WTC11 (cell line): Measurements from ENCODE around the gene TMPRSS11D. TPM values are rescaled to one million over a fixed set of nuclear protein-coding genes. Genes with fewer than 3 reads are reported as not detected.

ENCODE experiments used
- ATAC-seq: fragments of 200-7000 bp; cut with Tn5 transposase; 2 replicates; pipeline ENCODE4 v1.10.0; 2021; ENCODE audit warnings: mild to moderate bottlenecking, moderate library complexity
- CTCF ChIA-PET: fragments of 300-600 bp; sonication (Branson Sonifier 250); formaldehyde crosslinking; loops from one replicate; lab custom pipeline; 2021; ENCODE audit warnings: antibody characterized with exemption; lab: Charles Lee
- POLR2A ChIA-PET: fragments of 350-600 bp; sonication (Branson Sonifier 250); formaldehyde crosslinking; loops from one replicate; lab custom pipeline; 2021; ENCODE audit warnings: antibody characterized with exemption; lab: Charles Lee
- DNase-seq: peaks from one replicate; pipeline ENCODE4 v3.0.0; 2021; ENCODE audit warnings: low spot score
- H3K27ac Mint-ChIP-seq: 2 replicates; pipeline ENCODE4 v1.8.0; 2021; ENCODE audit warnings: mixed read lengths
- H3K27me3 Mint-ChIP-seq: 2 replicates; pipeline ENCODE4 v1.8.0; 2021; ENCODE audit warnings: low read depth, mild to moderate bottlenecking, moderate library complexity, mixed read lengths
- H3K36me3 Mint-ChIP-seq: 2 replicates; pipeline ENCODE4 v1.8.0; 2021; ENCODE audit warnings: mixed read lengths
- H3K4me1 Mint-ChIP-seq: 2 replicates; pipeline ENCODE4 v1.8.0; 2022; ENCODE audit warnings: mixed read lengths
- H3K4me3 Mint-ChIP-seq: 2 replicates; pipeline ENCODE4 v1.8.0; 2021; ENCODE audit warnings: mild to moderate bottlenecking, moderate library complexity, mixed read lengths
- H3K9me3 Mint-ChIP-seq: 2 replicates; pipeline ENCODE4 v1.8.0; 2021; ENCODE audit warnings: mixed read lengths
- ATF1 ChIP-seq: sonication (generic); formaldehyde crosslinking; IDR thresholded peaks from 2 replicates; pipeline ENCODE4 v1.8.1; 2023; ENCODE audit warnings: mild to moderate bottlenecking, moderate library complexity, missing genetic modification reagents
- CREM ChIP-seq: sonication (generic); formaldehyde crosslinking; IDR thresholded peaks from 2 replicates; pipeline ENCODE4 v1.8.1; 2022; ENCODE audit warnings: mild to moderate bottlenecking, missing genetic modification reagents, moderate library complexity
- E2F5 ChIP-seq: sonication (generic); formaldehyde crosslinking; IDR thresholded peaks from 2 replicates; pipeline ENCODE4 v1.8.1; 2022; ENCODE audit warnings: mild to moderate bottlenecking, moderate library complexity, missing genetic modification reagents
- EMX1 ChIP-seq: fragments of 250-450 bp; sonication (Bioruptor Pico); IDR thresholded peaks from 2 replicates; pipeline ENCODE4 v1.8.0; 2021; ENCODE audit warnings: mild to moderate bottlenecking
- ESRRA ChIP-seq: sonication (generic); formaldehyde crosslinking; IDR thresholded peaks from 2 replicates; pipeline ENCODE4 v1.8.1; 2022; ENCODE audit warnings: mild to moderate bottlenecking, missing genetic modification reagents, borderline replicate concordance
- FOXK1 ChIP-seq: sonication (generic); formaldehyde crosslinking; IDR thresholded peaks from 2 replicates; pipeline ENCODE4 v1.8.0; 2022; ENCODE audit warnings: mild to moderate bottlenecking, moderate library complexity, missing genetic modification reagents
- FOXP1 ChIP-seq: sonication (generic); formaldehyde crosslinking; IDR thresholded peaks from 2 replicates; pipeline ENCODE4 v1.8.0; 2022; ENCODE audit warnings: missing genetic modification reagents, mild to moderate bottlenecking, moderate library complexity, borderline replicate concordance
- FOXP4 ChIP-seq: sonication (generic); formaldehyde crosslinking; IDR thresholded peaks from 2 replicates; pipeline ENCODE4 v1.8.0; 2022; ENCODE audit warnings: mild to moderate bottlenecking, missing genetic modification reagents
- HMGA2 ChIP-seq: fragments of 250-450 bp; sonication (Bioruptor Pico); IDR thresholded peaks from 2 replicates; pipeline ENCODE4 v1.4.0; 2021; ENCODE audit warnings: mild to moderate bottlenecking, moderate library complexity
- IRF2 ChIP-seq: sonication (generic); formaldehyde crosslinking; IDR thresholded peaks from 2 replicates; pipeline ENCODE4 v1.8.0; 2022; ENCODE audit warnings: low read depth, missing genetic modification reagents, borderline replicate concordance
- JUN ChIP-seq: sonication (generic); formaldehyde crosslinking; IDR thresholded peaks from 2 replicates; pipeline ENCODE4 v1.8.0; 2023; ENCODE audit warnings: mild to moderate bottlenecking, missing genetic modification reagents
- MLX ChIP-seq: sonication (generic); formaldehyde crosslinking; IDR thresholded peaks from 2 replicates; pipeline ENCODE4 v1.8.1; 2023; ENCODE audit warnings: mild to moderate bottlenecking, missing genetic modification reagents, moderate library complexity
- NFATC4 ChIP-seq: fragments of 250-450 bp; sonication (Bioruptor Pico); IDR thresholded peaks from 2 replicates; pipeline ENCODE4 v1.9.0; 2021; ENCODE audit warnings: mild to moderate bottlenecking
- NFE2L1 ChIP-seq: sonication (generic); formaldehyde crosslinking; IDR thresholded peaks from 2 replicates; pipeline ENCODE4 v1.8.1; 2023; ENCODE audit warnings: missing genetic modification reagents
- SMAD4 ChIP-seq: sonication (generic); formaldehyde crosslinking; IDR thresholded peaks from 2 replicates; pipeline ENCODE4 v1.8.0; 2022; ENCODE audit warnings: mild to moderate bottlenecking, missing genetic modification reagents
- TP53 ChIP-seq: sonication (generic); formaldehyde crosslinking; IDR thresholded peaks from 2 replicates; pipeline ENCODE4 v1.8.1; 2023; ENCODE audit warnings: mild to moderate bottlenecking, missing genetic modification reagents
- ZMAT4 ChIP-seq: fragments of 250-450 bp; sonication (Bioruptor Pico); IDR thresholded peaks from 2 replicates; pipeline ENCODE4 v1.9.0; 2021; ENCODE audit warnings: mild to moderate bottlenecking
- ZNF232 ChIP-seq: sonication (generic); formaldehyde crosslinking; IDR thresholded peaks from 2 replicates; pipeline ENCODE4 v1.8.0; 2022; ENCODE audit warnings: mild to moderate bottlenecking, missing genetic modification reagents
- ZNF263 ChIP-seq: sonication (generic); formaldehyde crosslinking; IDR thresholded peaks from 2 replicates; pipeline ENCODE4 v1.8.1; 2022; ENCODE audit warnings: low read depth, mild to moderate bottlenecking, moderate library complexity, missing genetic modification reagents
- ZNF281 ChIP-seq: sonication (generic); formaldehyde crosslinking; IDR thresholded peaks from 2 replicates; pipeline ENCODE4 v1.8.0; 2023; ENCODE audit warnings: mild to moderate bottlenecking, missing genetic modification reagents
- ZNF317 ChIP-seq: sonication (generic); formaldehyde crosslinking; IDR thresholded peaks from 2 replicates; pipeline ENCODE4 v1.8.1; 2023; ENCODE audit warnings: low read depth, mild to moderate bottlenecking, moderate library complexity, missing genetic modification reagents, borderline replicate concordance
- ZSCAN18 ChIP-seq: fragments of 250-450 bp; sonication (Bioruptor Pico); IDR thresholded peaks from 2 replicates; pipeline ENCODE4 v2.1.2; 2022; ENCODE audit warnings: mild to moderate bottlenecking, moderate library complexity
- total RNA-seq: library from RNA; stranded (reverse); gene quantifications from 3 replicates; pipeline ENCODE4 v1.2.3, GENCODE V29; 2021
- TF ChIP-seq, protein P1 (sequence below): sonication (generic); formaldehyde crosslinking; IDR thresholded peaks from 2 replicates; pipeline ENCODE4 v1.8.0; 2022; ENCODE audit warnings: mild to moderate bottlenecking, missing genetic modification reagents
- TF ChIP-seq, protein P2 (sequence below): fragments of 250-450 bp; sonication (Bioruptor Pico); IDR thresholded peaks from 2 replicates; pipeline ENCODE4 v1.9.0; 2021; ENCODE audit warnings: mild to moderate bottlenecking

TMPRSS11D gene
- total RNA-seq, 1 experiment from 2014 or later, result not detected

- Mint-ChIP-seq H3K36me3 (no peaks in the 10 kb centered on the region), H3K4me1 (0 out of 2 replicates have a peak, but pooled peaks cover 2% of the 10 kb centered on the region), H3K4me3 (no peak overlapping the region), H3K27ac (no peak overlapping the region), H3K9me3 (no peaks in the 10 kb centered on the region), H3K27me3 (no peaks in the 10 kb centered on the region)
- ChIA-PET CTCF (interaction anchor here (0.8 to 1.3 kb wide), 2 partner anchors 23 to 169 kb away, joined by 3 to 6 read pairs; no protein-coding TSS in a partner anchor), POLR2A (no interaction called here)
- ATAC-seq (no peak), DNase-seq (no peak)
- no peak for TF ChIP-seq FOXP1 (CRISPR knock-in tag)
- no peak for TF ChIP-seq EMX1 (CRISPR knock-in tag)
- TF ChIP-seq HMGA2 (CRISPR knock-in tag), result no peak
- TF ChIP-seq CREM (CRISPR knock-in tag), result no peak
- TF ChIP-seq ZNF281 (CRISPR knock-in tag), result no peak
- no peak for TF ChIP-seq TP53 (CRISPR knock-in tag)
- no peak for TF ChIP-seq ATF1
- TF ChIP-seq, protein P1, sequence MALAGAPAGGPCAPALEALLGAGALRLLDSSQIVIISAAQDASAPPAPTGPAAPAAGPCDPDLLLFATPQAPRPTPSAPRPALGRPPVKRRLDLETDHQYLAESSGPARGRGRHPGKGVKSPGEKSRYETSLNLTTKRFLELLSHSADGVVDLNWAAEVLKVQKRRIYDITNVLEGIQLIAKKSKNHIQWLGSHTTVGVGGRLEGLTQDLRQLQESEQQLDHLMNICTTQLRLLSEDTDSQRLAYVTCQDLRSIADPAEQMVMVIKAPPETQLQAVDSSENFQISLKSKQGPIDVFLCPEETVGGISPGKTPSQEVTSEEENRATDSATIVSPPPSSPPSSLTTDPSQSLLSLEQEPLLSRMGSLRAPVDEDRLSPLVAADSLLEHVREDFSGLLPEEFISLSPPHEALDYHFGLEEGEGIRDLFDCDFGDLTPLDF (CRISPR knock-in tag), result no peak
- no peak for TF ChIP-seq FOXP4
- TF ChIP-seq NFE2L1 (CRISPR knock-in tag), result no peak
Measured at GRCh38 chr4:67915400-67915966, 31.7 kb upstream of the TMPRSS11D start.

DNA sequence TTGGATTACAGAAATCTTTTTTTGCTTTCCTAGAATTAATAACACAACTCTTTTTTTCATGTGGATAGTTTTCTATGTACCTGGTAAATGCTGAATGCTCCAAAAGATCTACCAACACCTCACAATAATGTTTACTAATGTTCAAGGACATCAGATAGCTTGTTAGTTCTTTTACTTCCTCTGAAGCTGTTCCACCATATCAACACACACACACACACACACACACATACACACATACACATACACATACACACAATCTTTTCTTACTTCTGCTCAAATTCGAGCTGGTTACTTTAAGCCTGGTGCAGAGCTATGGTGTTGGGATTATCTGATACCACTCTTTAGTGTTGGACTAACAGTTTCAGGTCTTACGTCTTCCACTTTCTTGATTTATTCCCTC lies 28.3 kb upstream of the TMPRSS11D start:
- no peak for DNase-seq
- ChIA-PET CTCF (interaction anchor here (1.0 to 2.8 kb wide), 3 partner anchors 9 to 165 kb away, joined by 4 to 17 read pairs (median 11); no protein-coding TSS in a partner anchor), POLR2A (no interaction called here)
- no peaks in the 10 kb centered on the region for H3K4me1 Mint-ChIP-seq
- no peaks in the 10 kb centered on the region for H3K9me3 Mint-ChIP-seq
- no peak for ATAC-seq
- no peak overlapping the region for H3K4me3 Mint-ChIP-seq
- no peak overlapping the region for H3K27ac Mint-ChIP-seq
- H3K27me3 Mint-ChIP-seq, result no peaks in the 10 kb centered on the region
- no peaks in the 10 kb centered on the region for H3K36me3 Mint-ChIP-seq
- no peak for TF ChIP-seq IRF2 (CRISPR knock-in tag)
- TF ChIP-seq ZMAT4 (CRISPR knock-in tag), result no peak
- no peak for TF ChIP-seq CREM (CRISPR knock-in tag)
- no peak for TF ChIP-seq ZNF232
- TF ChIP-seq FOXK1 (CRISPR knock-in tag), result no peak
- no peak for TF ChIP-seq NFATC4 (CRISPR knock-in tag)
- TF ChIP-seq ESRRA (CRISPR knock-in tag), result no peak
- no peak for TF ChIP-seq ZNF317 (CRISPR knock-in tag)
- TF ChIP-seq E2F5 (CRISPR knock-in tag), result no peak
- no peak for TF ChIP-seq ZSCAN18
- no peak for TF ChIP-seq ZNF263
- TF ChIP-seq MLX (CRISPR knock-in tag), result no peak
- TF ChIP-seq JUN (CRISPR knock-in tag), result no peak
- TF ChIP-seq HMGA2 (CRISPR knock-in tag), result no peak
- TF ChIP-seq, protein P2, sequence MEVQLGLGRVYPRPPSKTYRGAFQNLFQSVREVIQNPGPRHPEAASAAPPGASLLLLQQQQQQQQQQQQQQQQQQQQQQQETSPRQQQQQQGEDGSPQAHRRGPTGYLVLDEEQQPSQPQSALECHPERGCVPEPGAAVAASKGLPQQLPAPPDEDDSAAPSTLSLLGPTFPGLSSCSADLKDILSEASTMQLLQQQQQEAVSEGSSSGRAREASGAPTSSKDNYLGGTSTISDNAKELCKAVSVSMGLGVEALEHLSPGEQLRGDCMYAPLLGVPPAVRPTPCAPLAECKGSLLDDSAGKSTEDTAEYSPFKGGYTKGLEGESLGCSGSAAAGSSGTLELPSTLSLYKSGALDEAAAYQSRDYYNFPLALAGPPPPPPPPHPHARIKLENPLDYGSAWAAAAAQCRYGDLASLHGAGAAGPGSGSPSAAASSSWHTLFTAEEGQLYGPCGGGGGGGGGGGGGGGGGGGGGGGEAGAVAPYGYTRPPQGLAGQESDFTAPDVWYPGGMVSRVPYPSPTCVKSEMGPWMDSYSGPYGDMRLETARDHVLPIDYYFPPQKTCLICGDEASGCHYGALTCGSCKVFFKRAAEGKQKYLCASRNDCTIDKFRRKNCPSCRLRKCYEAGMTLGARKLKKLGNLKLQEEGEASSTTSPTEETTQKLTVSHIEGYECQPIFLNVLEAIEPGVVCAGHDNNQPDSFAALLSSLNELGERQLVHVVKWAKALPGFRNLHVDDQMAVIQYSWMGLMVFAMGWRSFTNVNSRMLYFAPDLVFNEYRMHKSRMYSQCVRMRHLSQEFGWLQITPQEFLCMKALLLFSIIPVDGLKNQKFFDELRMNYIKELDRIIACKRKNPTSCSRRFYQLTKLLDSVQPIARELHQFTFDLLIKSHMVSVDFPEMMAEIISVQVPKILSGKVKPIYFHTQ (CRISPR knock-in tag), result no peak
- TF ChIP-seq SMAD4 (CRISPR knock-in tag), result no peak
